Gastroesophageal sphincter (tissue), 4 donors: Measurements from ENCODE around the gene BCL6. TPM values are rescaled to one million over a fixed set of nuclear protein-coding genes. Genes with fewer than 3 reads are reported as not detected.

ENCODE experiments used
- ATAC-seq: fragments of 150-250 bp; one replicate; pipeline ENCODE4 v1.9.1; 2016; ENCODE audit warnings: mild to moderate bottlenecking, moderate library complexity
- H3K27ac ChIP-seq, 4 donors: fragments of 200-600 bp; sonication (generic) in 3 of 4; 1 replicate in 3 of 4; 2 replicates in 1 of 4; pipeline ENCODE4 v1.5.1; 2016 to 2019
- H3K27me3 ChIP-seq: fragments of 200-600 bp; sonication (generic); one replicate; pipeline ENCODE4 v1.5.1; 2019
- H3K36me3 ChIP-seq, 2 donors: fragments of 200-600 bp; sonication (generic); one replicate each; pipeline ENCODE4 v1.5.1; 2019; ENCODE audit warnings: control low read depth in 1 of 2
- H3K4me1 ChIP-seq, 3 donors: fragments of 200-600 bp; sonication (generic); 1 replicate in 2 of 3; 2 replicates in 1 of 3; pipeline ENCODE4 v1.5.1; 2016 to 2019; ENCODE audit warnings: control low read depth in 2 of 3
- H3K4me3 ChIP-seq, 2 donors: fragments of 200-600 bp; sonication (generic); one replicate each; pipeline ENCODE4 v1.5.1; 2019; ENCODE audit warnings: mild to moderate bottlenecking in 1 of 2, moderate library complexity in 1 of 2
- H3K9me3 ChIP-seq, 3 donors: fragments of 200-600 bp; sonication (generic); one replicate each; pipeline ENCODE4 v1.5.1; 2017 to 2019; ENCODE audit warnings: control low read depth in 2 of 3
- CTCF ChIP-seq, 4 experiments: fragments of 200-600 bp in 2 of 4; fragments of 450-650 bp in 2 of 4; sonication (generic) in 1 of 4; IDR thresholded peaks; one replicate each; pipeline ENCODE4 v1.5.1; 2017 to 2019; ENCODE audit warnings: antibody characterized with exemption in 4 of 4, mild to moderate bottlenecking in 2 of 4, moderate library complexity in 2 of 4
- EP300 ChIP-seq: sonication (generic); formaldehyde crosslinking; IDR thresholded peaks from one replicate; pipeline ENCODE4 v1.6.1; 2017; ENCODE audit warnings: antibody characterized with exemption, mild to moderate bottlenecking
- POLR2A ChIP-seq, 2 donors: fragments of 450-650 bp; IDR thresholded peaks; one replicate each; pipeline ENCODE4 v1.6.1; 2017; ENCODE audit warnings: antibody characterized with exemption in 2 of 2, mild to moderate bottlenecking in 2 of 2, moderate library complexity in 1 of 2
- POLR2AphosphoS5 ChIP-seq: sonication (generic); formaldehyde crosslinking; IDR thresholded peaks from one replicate; pipeline ENCODE4 v1.6.1; 2017; ENCODE audit warnings: antibody characterized with exemption
- WGBS, 2 donors: methylation state at CpG; one replicate each; pipeline ENCODE4 v1.1.5; 2018; ENCODE audit warnings: low coverage in 1 of 2; 5-methylcytosine and 5-hydroxymethylcytosine counted together
- total RNA-seq, 4 donors: library from RNA; depleted of rRNA; stranded (reverse); fragments of >200 nt; gene quantifications; one replicate each; pipeline ENCODE4 v1.1.0, GENCODE V29; 2016

BCL6 gene
- total RNA-seq, 4 donors from 2014 or later, result 60.0 to 146 (median 115) TPM

- peaks cover 3 to 10% (median 3%) of the 10 kb centered on the region in 3 donors for H3K4me1 ChIP-seq
- peak; percentile 89 to 93 (median 92) for TF ChIP-seq CTCF (IDR thresholded peaks at IDR 0.05)
- no peak for TF ChIP-seq POLR2A (IDR thresholded peaks at IDR 0.05)
- TF ChIP-seq POLR2AphosphoS5, result no peak
- no peak for TF ChIP-seq EP300
- H3K36me3 ChIP-seq, result no peaks in the 10 kb centered on the region
- no peak overlapping the region for H3K4me3 ChIP-seq
- ATAC-seq, result peak; percentile 66
- 20 to 28% methylated on average over 6 to 7 of the region's 7 CpGs for WGBS, 2 donors
- no peaks in the 10 kb centered on the region for H3K27me3 ChIP-seq
- H3K27ac ChIP-seq, result no peak overlapping the region
- peaks cover 0 to 3% (median 0%) of the 10 kb centered on the region in 3 donors for H3K9me3 ChIP-seq
Observed at GRCh38 chr3:187679638-187680396, 65.5 kb downstream of the BCL6 start.

- Histone ChIP-seq H3K4me3 (no peak overlapping the region), H3K27me3 (peaks cover 8% of the 10 kb centered on the region), H3K4me1 (peaks cover 3 to 10% (median 3%) of the 10 kb centered on the region in 3 donors), H3K36me3 (no peaks in the 10 kb centered on the region), H3K27ac (no peak overlapping the region), H3K9me3 (no peaks in the 10 kb centered on the region)
- TF ChIP-seq CTCF (IDR thresholded peaks at IDR 0.05) (peak in 3 of 4 experiments; percentile 41 to 57 (median 43)), POLR2AphosphoS5 (no peak)
- WGBS, 2 donors, result 28 to 53% methylated on average over 4 to 5 of the region's 5 CpGs
- no peak for ATAC-seq
Observed at GRCh38 chr3:187678726-187679268, 66.5 kb downstream of the BCL6 start.

- peaks cover 3 to 10% (median 3%) of the 10 kb centered on the region in 3 donors for H3K4me1 ChIP-seq
- H3K9me3 ChIP-seq, result no peaks in the 10 kb centered on the region
- TF ChIP-seq EP300 (no peak), POLR2A (IDR thresholded peaks at IDR 0.05) (no peak), POLR2AphosphoS5 (no peak), CTCF (IDR thresholded peaks at IDR 0.05) (no peak)
- H3K27me3 ChIP-seq, result peaks cover 18% of the 10 kb centered on the region
- H3K27ac ChIP-seq, result no peak overlapping the region
- H3K4me3 ChIP-seq, result no peak overlapping the region
- no peak for ATAC-seq
- H3K36me3 ChIP-seq, result no peaks in the 10 kb centered on the region
- 31 to 43% methylated on average over 1 of the region's 1 CpG for WGBS, 2 donors
Observed at GRCh38 chr3:187677604-187678003, 67.7 kb downstream of the BCL6 start.

GRCh38 chr3:187673012-187673411 lies 72.3 kb downstream of the BCL6 start:
- TF ChIP-seq POLR2AphosphoS5 (no peak), CTCF (IDR thresholded peaks at IDR 0.05) (no peak), EP300 (no peak), POLR2A (IDR thresholded peaks at IDR 0.05) (no peak)
- H3K27ac ChIP-seq, result no peak overlapping the region
- H3K36me3 ChIP-seq, result no peaks in the 10 kb centered on the region
- peaks cover 64% of the 10 kb centered on the region for H3K27me3 ChIP-seq
- no peak overlapping the region for H3K4me3 ChIP-seq
- H3K9me3 ChIP-seq, result no peaks in the 10 kb centered on the region
- WGBS, 2 donors, result 64 to 93% methylated on average over 3 of the region's 3 CpGs
- no peak for ATAC-seq
- no peaks in the 10 kb centered on the region for H3K4me1 ChIP-seq

Other genes starting within 250 kb of the BCL6 start
- 1 to 10 TPM in 2 of 4 donors, under 1 TPM in 1, not detected in 1; 0.81 to 2.2 (median 1.2) TPM for gene SST, start 75.1 kb downstream of the BCL6 start, total RNA-seq
- not detected for gene RTP2, start 42.9 kb downstream of the BCL6 start, total RNA-seq